NCI-H2107 treated with DMSO at 0.1 percent for 48 hours (cell line): ENCODE results near the gene VRK1.
A peak's percentile ranks its signal among the peaks of the same experiment; 100 is the strongest.
"Not testable (repeated sequence)": the region's sequence is repeated elsewhere in the genome, so short reads cannot be mapped to it uniquely, and the experiment has no call there.

ENCODE experiments used
- DNase-seq: peaks from one replicate; lab custom pipeline; 2025; ENCODE audit not compliant: unreplicated experiment; lab: John Stamatoyannopoulos, UW

The VRK1 gene

GRCh38 chr14:96796851-96797581 is at the start of gene VRK1:
TSS of gene VRK1 (plus strand) at chr14:96797382. CDS start at chr14:96833472, 36,090 bp downstream.
- DNase-seq: peak; percentile 93

- no peak for DNase-seq
Measured at GRCh38 chr14:96747608-96748007, 49.6 kb upstream of the VRK1 start.

GRCh38 chr14:96748362-96748761 is 48.8 kb upstream of the VRK1 start:
- DNase-seq: peak; percentile 71

GRCh38 chr14:96751505-96751904 is 45.7 kb upstream of the VRK1 start:
- DNase-seq: no peak

- no peak for DNase-seq
Measured at GRCh38 chr14:96752125-96752524, 45.1 kb upstream of the VRK1 start.

- DNase-seq: no peak
Measured at GRCh38 chr14:96752594-96752993, 44.6 kb upstream of the VRK1 start.

- no peak for DNase-seq
Measured at GRCh38 chr14:96754162-96754844, 42.9 kb upstream of the VRK1 start.

- no peak for DNase-seq
Measured at GRCh38 chr14:96754845-96755184, 42.4 kb upstream of the VRK1 start.

GRCh38 chr14:96756745-96757144 is 40.4 kb upstream of the VRK1 start:
- no peak for DNase-seq

GRCh38 chr14:96757456-96757855 is 39.7 kb upstream of the VRK1 start:
- DNase-seq: no peak

- DNase-seq: no peak
Measured at GRCh38 chr14:96761066-96761465, 36.1 kb upstream of the VRK1 start.

- DNase-seq: no peak
Measured at GRCh38 chr14:96762650-96763049, 34.5 kb upstream of the VRK1 start.

GRCh38 chr14:96764012-96764411 is 33.2 kb upstream of the VRK1 start:
- DNase-seq: no peak

GRCh38 chr14:96765205-96765604 is 32.0 kb upstream of the VRK1 start:
- not testable (repeated sequence) for DNase-seq

- DNase-seq: no peak
Measured at GRCh38 chr14:96772929-96773328, 24.3 kb upstream of the VRK1 start.

- no peak for DNase-seq
Measured at GRCh38 chr14:96776791-96777190, 20.4 kb upstream of the VRK1 start.

GRCh38 chr14:96780500-96780899 is 16.7 kb upstream of the VRK1 start:
- no peak for DNase-seq

- no peak for DNase-seq
Measured at GRCh38 chr14:96781371-96781770, 15.8 kb upstream of the VRK1 start.

- no peak for DNase-seq
Measured at GRCh38 chr14:96782436-96782835, 14.7 kb upstream of the VRK1 start.

GRCh38 chr14:96783043-96783914 is 13.9 kb upstream of the VRK1 start:
- no peak for DNase-seq

- no peak for DNase-seq
Measured at GRCh38 chr14:96783915-96784224, 13.3 kb upstream of the VRK1 start.

GRCh38 chr14:96790186-96790585 is 7.0 kb upstream of the VRK1 start:
- DNase-seq: no peak
